ENCODE results near the gene HSD17B12.
"Not testable (repeated sequence)": the region's sequence is repeated elsewhere in the genome, so short reads cannot be mapped to it uniquely, and the experiment has no call there.

HSD17B12 gene

DNA sequence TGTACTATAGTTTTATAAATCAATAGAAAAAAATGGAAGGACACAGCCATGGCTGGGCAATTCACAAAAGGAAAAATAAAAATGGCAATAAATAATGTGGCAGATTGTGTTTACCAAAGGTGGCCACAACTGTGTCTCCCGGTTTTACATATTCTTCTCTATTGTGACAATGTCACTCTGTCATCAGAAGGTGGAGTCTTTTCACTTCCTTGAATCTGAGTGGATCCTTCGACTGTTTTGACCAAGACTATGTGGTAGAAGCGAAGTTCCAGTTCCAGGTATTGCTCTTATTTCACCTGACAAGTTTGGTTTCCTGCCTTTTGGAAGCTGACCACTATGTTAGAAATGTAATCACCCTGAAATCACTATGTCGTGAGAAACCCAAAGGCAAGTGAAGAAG, 31.0 kb upstream of the HSD17B12 start:
- no peaks in the 10 kb centered on the region for H3K4me1 ChIP-seq (ENCODE audit: control insufficient read depth, insufficient read depth, low read length)
- no peaks in the 10 kb centered on the region for H3K9me3 ChIP-seq (ENCODE audit: control insufficient read depth, insufficient read depth, low read length)
- H3K27ac ChIP-seq (ENCODE audit: low read length): no peak overlapping the region
- H3K27me3 ChIP-seq (ENCODE audit: control insufficient read depth, insufficient read depth, low read length): no peaks in the 10 kb centered on the region
- WGBS (ENCODE audit: insufficient coverage, insufficient read length): no CpG with 5 or more reads among the region's 4 CpGs
- no peaks in the 10 kb centered on the region for H3K36me3 ChIP-seq (ENCODE audit: control insufficient read depth, insufficient read depth, low read length)
- no peak overlapping the region for H3K4me3 ChIP-seq (ENCODE audit: low read length)
- no peak for DNase-seq (ENCODE audit: low read depth, low spot score)

DNA sequence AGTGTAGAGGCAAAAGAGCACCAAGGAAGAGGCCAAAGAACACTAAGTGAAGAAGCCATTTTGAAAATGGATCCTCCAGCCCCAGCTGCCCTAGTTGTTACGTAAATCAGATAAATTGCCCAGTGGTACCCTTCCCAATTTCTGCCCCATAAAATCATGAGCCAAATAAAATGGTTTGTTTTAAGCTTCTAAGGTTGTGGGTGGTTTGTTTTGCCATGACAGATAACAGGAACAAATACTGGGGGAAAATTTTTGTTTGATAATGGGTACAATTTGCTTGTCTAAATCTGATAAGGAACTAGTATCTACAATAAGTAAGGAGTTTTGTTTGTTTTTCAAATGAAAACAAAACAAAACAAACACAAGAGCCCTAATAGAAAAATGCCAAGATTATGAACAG, 30.6 kb upstream of the HSD17B12 start:
- Histone ChIP-seq H3K9me3 (ENCODE audit: control insufficient read depth, insufficient read depth, low read length) (no peaks in the 10 kb centered on the region), H3K4me1 (ENCODE audit: control insufficient read depth, insufficient read depth, low read length) (no peaks in the 10 kb centered on the region), H3K27me3 (ENCODE audit: control insufficient read depth, insufficient read depth, low read length) (no peaks in the 10 kb centered on the region), H3K4me3 (ENCODE audit: low read length) (no peak overlapping the region), H3K27ac (ENCODE audit: low read length) (no peak overlapping the region), H3K36me3 (ENCODE audit: control insufficient read depth, insufficient read depth, low read length) (no peaks in the 10 kb centered on the region)
- WGBS (ENCODE audit: insufficient coverage, insufficient read length): no CpG with 5 or more reads among the region's 1 CpG
- DNase-seq (ENCODE audit: low read depth, low spot score): no peak

DNA sequence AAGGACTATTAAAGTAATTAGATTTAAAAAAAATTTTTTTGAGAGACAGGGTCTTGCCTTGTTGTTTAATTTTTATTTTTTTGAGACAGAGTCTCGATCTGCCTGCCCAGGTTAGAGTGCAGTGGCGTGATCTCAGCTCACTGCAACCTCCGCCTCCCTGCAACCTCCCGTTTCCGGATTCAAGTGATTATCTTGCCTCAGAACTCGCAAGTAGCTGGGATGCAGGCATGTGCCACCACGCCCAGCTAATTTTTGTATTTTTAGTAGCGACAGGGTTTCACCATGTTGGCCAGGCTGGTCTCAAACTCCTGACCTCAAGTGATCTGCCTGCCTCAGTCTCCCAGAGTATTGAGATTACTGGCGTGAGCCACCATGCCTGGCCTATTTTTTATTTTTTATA, 17.5 kb upstream of the HSD17B12 start:
- not testable (repeated sequence) for H3K9me3 ChIP-seq (ENCODE audit: control insufficient read depth, insufficient read depth, low read length); H3K27ac ChIP-seq (ENCODE audit: low read length); H3K36me3 ChIP-seq (ENCODE audit: control insufficient read depth, insufficient read depth, low read length); H3K4me1 ChIP-seq (ENCODE audit: control insufficient read depth, insufficient read depth, low read length); DNase-seq (ENCODE audit: low read depth, low spot score); H3K4me3 ChIP-seq (ENCODE audit: low read length); H3K27me3 ChIP-seq (ENCODE audit: control insufficient read depth, insufficient read depth, low read length)
- no CpG with 5 or more reads among the region's 9 CpGs for WGBS (ENCODE audit: insufficient coverage, insufficient read length)

DNA sequence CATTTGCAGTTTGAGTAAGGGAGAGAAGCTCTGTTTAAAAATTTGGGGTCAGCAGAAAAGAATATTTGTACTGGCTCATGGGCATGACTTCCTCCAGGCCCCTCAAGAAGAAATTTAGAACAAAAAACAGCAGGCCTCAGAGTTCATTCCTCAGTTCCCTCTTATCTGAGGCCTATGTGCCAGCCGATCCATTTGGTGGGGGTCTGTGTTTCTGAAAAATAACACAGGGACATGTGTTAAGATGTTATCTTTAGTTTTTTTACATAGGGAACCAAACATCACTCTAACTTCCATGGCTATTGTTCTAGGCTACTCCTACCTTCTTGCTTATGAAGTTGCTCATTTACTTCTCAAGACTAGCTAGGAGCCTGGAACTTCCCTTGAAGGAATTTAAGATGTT, 16.2 kb upstream of the HSD17B12 start:
- no peak overlapping the region for H3K4me3 ChIP-seq (ENCODE audit: low read length)
- H3K9me3 ChIP-seq (ENCODE audit: control insufficient read depth, insufficient read depth, low read length): no peaks in the 10 kb centered on the region
- H3K27ac ChIP-seq (ENCODE audit: low read length): no peak overlapping the region
- no CpG with 5 or more reads among the region's 1 CpG for WGBS (ENCODE audit: insufficient coverage, insufficient read length)
- no peaks in the 10 kb centered on the region for H3K4me1 ChIP-seq (ENCODE audit: control insufficient read depth, insufficient read depth, low read length)
- H3K27me3 ChIP-seq (ENCODE audit: control insufficient read depth, insufficient read depth, low read length): no peaks in the 10 kb centered on the region
- no peak for DNase-seq (ENCODE audit: low read depth, low spot score)
- no peaks in the 10 kb centered on the region for H3K36me3 ChIP-seq (ENCODE audit: control insufficient read depth, insufficient read depth, low read length)

DNA sequence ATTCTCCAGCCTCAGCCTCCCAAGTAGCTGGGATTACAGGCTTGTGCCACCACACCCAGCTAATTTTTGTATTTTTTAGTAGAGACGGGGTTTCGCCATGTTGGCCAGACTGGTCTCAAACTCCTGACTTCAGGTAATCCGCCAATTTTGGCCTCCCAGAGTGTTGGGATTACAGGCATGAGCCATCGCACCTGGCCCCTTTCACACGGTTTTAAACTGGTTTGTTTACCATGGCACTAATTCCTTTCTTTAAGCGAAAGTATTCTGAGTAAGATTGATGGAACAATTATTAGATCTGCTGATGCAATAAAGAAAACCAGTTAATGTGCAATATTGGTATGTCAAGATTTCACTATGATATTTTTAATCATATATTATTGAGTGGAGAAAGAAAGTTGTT, 9.3 kb upstream of the HSD17B12 start:
- H3K27ac ChIP-seq (ENCODE audit: low read length); DNase-seq (ENCODE audit: low read depth, low spot score); H3K36me3 ChIP-seq (ENCODE audit: control insufficient read depth, insufficient read depth, low read length); H3K4me1 ChIP-seq (ENCODE audit: control insufficient read depth, insufficient read depth, low read length); H3K27me3 ChIP-seq (ENCODE audit: control insufficient read depth, insufficient read depth, low read length); H3K4me3 ChIP-seq (ENCODE audit: low read length); H3K9me3 ChIP-seq (ENCODE audit: control insufficient read depth, insufficient read depth, low read length): not testable (repeated sequence)
- WGBS (ENCODE audit: insufficient coverage, insufficient read length): no CpG with 5 or more reads among the region's 6 CpGs

DNA sequence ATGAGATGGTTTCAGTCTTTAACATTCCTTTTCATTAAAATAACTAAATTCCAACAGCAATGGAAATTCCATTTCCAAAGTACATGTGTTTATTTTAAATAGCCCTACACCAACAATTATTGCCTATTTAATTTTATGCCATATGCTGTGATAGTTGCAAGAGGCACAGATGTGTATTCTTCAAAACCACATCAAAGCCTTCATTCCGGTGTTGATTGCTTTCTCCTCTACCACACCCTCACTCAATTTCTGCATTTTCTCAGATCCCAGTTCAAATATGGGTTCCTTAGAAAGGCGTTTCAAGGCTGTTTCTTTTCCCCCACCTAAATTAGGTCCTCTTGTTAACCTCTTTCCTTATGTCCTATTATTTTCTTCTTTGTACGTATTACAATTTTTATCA, 6.0 kb upstream of the HSD17B12 start:
- WGBS (ENCODE audit: insufficient coverage, insufficient read length): no CpG with 5 or more reads among the region's 3 CpGs
- no peaks in the 10 kb centered on the region for H3K36me3 ChIP-seq (ENCODE audit: control insufficient read depth, insufficient read depth, low read length)
- no peaks in the 10 kb centered on the region for H3K9me3 ChIP-seq (ENCODE audit: control insufficient read depth, insufficient read depth, low read length)
- no peaks in the 10 kb centered on the region for H3K27me3 ChIP-seq (ENCODE audit: control insufficient read depth, insufficient read depth, low read length)
- no peak for DNase-seq (ENCODE audit: low read depth, low spot score)
- no peak overlapping the region for H3K27ac ChIP-seq (ENCODE audit: low read length)
- no peak overlapping the region for H3K4me3 ChIP-seq (ENCODE audit: low read length)
- no peaks in the 10 kb centered on the region for H3K4me1 ChIP-seq (ENCODE audit: control insufficient read depth, insufficient read depth, low read length)

DNA sequence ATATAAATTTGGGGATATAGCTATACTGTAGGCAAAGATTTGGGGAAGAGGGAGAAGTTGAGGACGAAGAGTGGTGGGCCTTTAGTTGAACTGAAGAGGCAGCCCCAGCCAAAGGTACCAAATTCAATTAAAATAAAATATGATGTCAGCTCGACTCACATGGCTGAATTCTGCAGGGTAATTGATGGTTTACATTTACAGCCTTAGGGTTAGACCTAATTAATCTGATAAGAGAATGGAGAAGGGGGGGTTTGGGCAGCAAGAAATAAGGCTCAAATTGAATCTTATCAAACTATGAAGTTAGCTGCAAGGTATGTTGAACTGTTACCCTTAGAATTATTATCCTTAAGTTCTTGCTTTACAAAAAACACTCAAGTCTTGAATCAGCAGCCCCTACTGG, 3.6 kb upstream of the HSD17B12 start:
- H3K36me3 ChIP-seq (ENCODE audit: control insufficient read depth, insufficient read depth, low read length): no peaks in the 10 kb centered on the region
- H3K4me1 ChIP-seq (ENCODE audit: control insufficient read depth, insufficient read depth, low read length): no peaks in the 10 kb centered on the region
- H3K27me3 ChIP-seq (ENCODE audit: control insufficient read depth, insufficient read depth, low read length): no peaks in the 10 kb centered on the region
- no peak overlapping the region for H3K27ac ChIP-seq (ENCODE audit: low read length)
- DNase-seq (ENCODE audit: low read depth, low spot score): no peak
- H3K9me3 ChIP-seq (ENCODE audit: control insufficient read depth, insufficient read depth, low read length): no peaks in the 10 kb centered on the region
- WGBS (ENCODE audit: insufficient coverage, insufficient read length): 100% methylated on average over 1 of the region's 2 CpGs
- no peak overlapping the region for H3K4me3 ChIP-seq (ENCODE audit: low read length)

DNA sequence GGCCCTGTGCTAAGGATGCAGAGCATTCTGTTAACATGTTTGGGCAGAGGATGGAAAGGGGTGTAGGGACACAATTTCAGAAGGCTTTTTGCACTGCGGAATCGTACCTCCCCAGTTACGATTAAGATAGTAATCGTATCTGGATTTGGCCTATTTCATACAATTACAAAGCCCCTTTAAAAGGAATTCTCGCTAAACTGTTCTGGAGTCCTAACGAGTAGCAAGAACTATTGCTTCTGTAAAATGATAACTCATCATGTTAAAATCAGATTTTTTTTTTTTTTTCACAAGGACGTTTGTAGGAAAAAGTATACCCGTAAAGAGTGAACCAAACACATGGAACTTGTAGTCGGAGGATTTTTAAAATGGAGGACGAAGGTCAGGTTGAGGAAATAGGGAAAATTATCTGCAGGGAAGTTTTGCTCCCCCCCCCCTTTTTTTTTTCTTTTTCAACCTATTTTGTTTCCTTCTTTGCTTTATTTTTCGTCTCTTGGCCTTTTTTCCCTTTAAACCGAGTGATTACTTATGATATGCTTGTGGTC, 934 bp downstream of the HSD17B12 start:
- H3K9me3 ChIP-seq (ENCODE audit: control insufficient read depth, insufficient read depth, low read length): no peaks in the 10 kb centered on the region
- peak overlapping the region; percentile 82; the same call in 1 of the 2 replicates for H3K4me3 ChIP-seq (ENCODE audit: low read length)
- DNase-seq (ENCODE audit: low read depth, low spot score): no peak
- H3K4me1 ChIP-seq (ENCODE audit: control insufficient read depth, insufficient read depth, low read length): peaks cover 2% of the 10 kb centered on the region; the same call in 1 of the 2 replicates
- no peaks in the 10 kb centered on the region for H3K36me3 ChIP-seq (ENCODE audit: control insufficient read depth, insufficient read depth, low read length)
- H3K27ac ChIP-seq (ENCODE audit: low read length): no peak overlapping the region
- H3K27me3 ChIP-seq (ENCODE audit: control insufficient read depth, insufficient read depth, low read length): no peaks in the 10 kb centered on the region
- no CpG with 5 or more reads among the region's 12 CpGs for WGBS (ENCODE audit: insufficient coverage, insufficient read length)

DNA sequence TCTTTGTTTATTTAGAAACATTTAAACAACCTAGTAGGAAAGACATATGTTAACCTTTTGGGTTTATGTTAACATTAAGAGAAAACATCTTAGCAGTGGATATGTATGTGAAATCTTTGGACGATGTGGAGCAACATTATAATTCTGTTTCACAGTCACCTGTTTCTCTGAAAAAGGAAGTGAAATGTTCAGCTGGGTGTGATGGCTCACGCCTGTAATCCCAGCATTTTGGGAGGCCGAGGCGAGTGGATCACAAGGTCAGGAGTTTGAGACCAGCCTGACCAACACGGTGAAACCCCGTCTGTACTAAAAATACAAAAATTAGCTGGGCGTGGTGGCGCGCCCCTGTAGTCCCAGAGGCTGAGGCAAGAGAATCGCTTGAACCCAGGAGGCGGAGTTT, 1.5 kb downstream of the HSD17B12 start:
- H3K27ac ChIP-seq (ENCODE audit: low read length): not testable (repeated sequence)

DNA sequence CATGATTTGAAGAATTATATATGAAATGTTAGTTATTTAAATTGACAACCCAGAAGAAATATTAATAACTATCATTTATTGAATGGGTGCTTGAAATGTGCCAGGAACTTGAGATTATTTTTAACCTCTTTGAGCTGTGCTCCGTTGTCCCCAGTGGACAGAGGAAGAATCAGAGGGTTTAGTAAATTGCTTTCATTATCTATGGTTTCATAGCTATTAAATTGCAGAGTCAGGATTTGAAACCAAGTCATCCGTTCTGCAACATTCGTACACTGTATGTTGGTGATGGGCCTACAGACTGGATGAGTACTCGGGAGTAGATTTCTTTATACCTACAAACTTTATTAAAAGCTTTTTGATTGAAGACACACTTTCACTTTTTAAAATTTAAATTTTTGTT, 4.9 kb downstream of the HSD17B12 start:
- H3K9me3 ChIP-seq (ENCODE audit: control insufficient read depth, insufficient read depth, low read length): no peaks in the 10 kb centered on the region
- H3K4me3 ChIP-seq (ENCODE audit: low read length): no peak overlapping the region
- WGBS (ENCODE audit: insufficient coverage, insufficient read length): no CpG with 5 or more reads among the region's 4 CpGs
- no peaks in the 10 kb centered on the region for H3K36me3 ChIP-seq (ENCODE audit: control insufficient read depth, insufficient read depth, low read length)
- H3K27me3 ChIP-seq (ENCODE audit: control insufficient read depth, insufficient read depth, low read length): no peaks in the 10 kb centered on the region
- DNase-seq (ENCODE audit: low read depth, low spot score): no peak
- H3K27ac ChIP-seq (ENCODE audit: low read length): no peak overlapping the region
- H3K4me1 ChIP-seq (ENCODE audit: control insufficient read depth, insufficient read depth, low read length): peaks cover 2% of the 10 kb centered on the region; the same call in 1 of the 2 replicates

More for the DNA sequence above, 1.5 kb downstream of the HSD17B12 start:
- WGBS (ENCODE audit: insufficient coverage, insufficient read length): no CpG with 5 or more reads among the region's 11 CpGs
- not testable (repeated sequence) for H3K27me3 ChIP-seq (ENCODE audit: control insufficient read depth, insufficient read depth, low read length); H3K4me1 ChIP-seq (ENCODE audit: control insufficient read depth, insufficient read depth, low read length); H3K9me3 ChIP-seq (ENCODE audit: control insufficient read depth, insufficient read depth, low read length); H3K36me3 ChIP-seq (ENCODE audit: control insufficient read depth, insufficient read depth, low read length); DNase-seq (ENCODE audit: low read depth, low spot score)
- H3K4me3 ChIP-seq (ENCODE audit: low read length): peak overlapping the region; percentile 8; the same call in 1 of the 2 replicates

DNA sequence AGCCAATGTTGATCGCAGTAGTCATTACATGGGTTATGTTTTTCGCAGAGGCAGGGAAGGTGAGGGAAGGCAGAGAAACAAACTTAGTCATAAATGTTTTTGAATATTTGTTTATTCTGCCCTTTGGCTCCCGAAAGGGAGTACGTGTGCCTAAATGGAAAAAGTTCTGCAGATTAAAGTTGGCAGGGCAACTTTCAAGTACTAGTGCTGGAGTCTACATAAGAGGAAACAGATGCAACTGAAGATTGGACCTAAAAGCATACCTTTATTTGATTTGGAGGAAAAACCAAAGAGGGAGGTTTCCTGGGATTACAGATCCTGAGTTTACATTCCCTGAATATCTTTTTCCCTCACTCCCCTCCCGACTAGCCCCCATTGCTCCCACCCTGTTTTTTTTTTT, 5.7 kb downstream of the HSD17B12 start:
- Histone ChIP-seq H3K27ac (ENCODE audit: low read length) (no peak overlapping the region), H3K4me3 (ENCODE audit: low read length) (no peak overlapping the region), H3K9me3 (ENCODE audit: control insufficient read depth, insufficient read depth, low read length) (no peaks in the 10 kb centered on the region), H3K27me3 (ENCODE audit: control insufficient read depth, insufficient read depth, low read length) (no peaks in the 10 kb centered on the region), H3K4me1 (ENCODE audit: control insufficient read depth, insufficient read depth, low read length) (peaks cover 2% of the 10 kb centered on the region; the same call in 1 of the 2 replicates), H3K36me3 (ENCODE audit: control insufficient read depth, insufficient read depth, low read length) (no peaks in the 10 kb centered on the region)
- no peak for DNase-seq (ENCODE audit: low read depth, low spot score)
- no CpG with 5 or more reads among the region's 5 CpGs for WGBS (ENCODE audit: insufficient coverage, insufficient read length)
